Kidney (tissue), 14 donors: Measurements from ENCODE around the gene ISG20L2. TPM values are rescaled to one million over a fixed set of nuclear protein-coding genes. Genes with fewer than 3 reads are reported as not detected.

Experiments
- DNase-seq, 5 donors: peaks; one replicate each; pipeline ENCODE4 v3.0.0-alpha.2; 2013 to 2020
- FAIRE-seq: peaks from 2 replicates; lab custom pipeline; 2012; peaks lifted over from hg19 to GRCh38; lab: Jason Lieb, UNC
- H3K27ac ChIP-seq, 2 donors: one replicate each; pipeline ENCODE4 v1.7.0; 2013; ENCODE audit warnings: low read depth in 2 of 2, low read length in 2 of 2, inconsistent platforms in 1 of 2
- H3K27me3 ChIP-seq: one replicate; pipeline ENCODE4 v1.7.1; 2013; ENCODE audit warnings: low read length, inconsistent platforms; ENCODE audit not compliant: control insufficient read depth, insufficient read depth
- H3K36me3 ChIP-seq, 3 donors: one replicate each; pipeline versions ENCODE4 v1.7.0 to v1.7.1; 2013; ENCODE audit warnings: low read length in 3 of 3, control low read depth in 1 of 3, inconsistent platforms in 1 of 3; ENCODE audit not compliant: insufficient read depth in 3 of 3, control insufficient read depth in 2 of 3
- H3K4me1 ChIP-seq, 3 donors: one replicate each; pipeline versions ENCODE4 v1.7.0 to v1.7.1; 2013; ENCODE audit warnings: low read length in 3 of 3, inconsistent platforms in 1 of 3, low read depth in 1 of 3; ENCODE audit not compliant: control insufficient read depth in 2 of 3, insufficient read depth in 2 of 3
- H3K4me3 ChIP-seq, 3 donors: one replicate each; pipeline versions ENCODE4 v1.7.0 to v1.8.1; 2013; ENCODE audit warnings: low read length in 3 of 3, control low read depth in 1 of 3, inconsistent platforms in 1 of 3
- H3K9ac ChIP-seq, 3 donors: one replicate each; pipeline versions ENCODE4 v1.7.0 to v1.7.1; 2013; ENCODE audit warnings: low read length in 3 of 3, control low read depth in 1 of 3, inconsistent platforms in 1 of 3
- H3K9me3 ChIP-seq, 3 donors: one replicate each; pipeline versions ENCODE4 v1.7.0 to v1.7.1; 2013; ENCODE audit warnings: low read length in 3 of 3, control low read depth in 1 of 3, inconsistent platforms in 1 of 3; ENCODE audit not compliant: control insufficient read depth in 2 of 3, insufficient read depth in 1 of 3
- CTCF ChIP-seq: IDR thresholded peaks from 3 replicates; pipeline ENCODE4 v1.5.1; 2012; ENCODE audit warnings: mild to moderate bottlenecking, moderate library complexity, borderline replicate concordance; ENCODE audit not compliant: insufficient read depth; ENCODE audit errors: extremely low read depth
- intact Hi-C: fragments of 100-400 bp; cut with DNase I; formaldehyde crosslinking; loops from one replicate; pipeline ENCODE4 v1.11.1; 2022
- polyA plus RNA-seq: library from polyadenylated mRNA; stranded (reverse); fragments of 350-450 nt; fragmentation: Illumina TruSeq; extraction: RNeasy Lipid Tissue Mini Kit (QIAGEN cat#74804); gene quantifications from one replicate; pipeline ENCODE4 v1.2.3, GENCODE V29; 2014; ENCODE audit warnings: low read depth, low replicate concordance; ENCODE audit not compliant: insufficient read depth
- total RNA-seq: library from RNA; stranded (reverse); fragmentation: NEBNext Ultra II Directional; extraction: Animal tissue kit (Norgen Biotek cat#: 25700); gene quantifications from one replicate; pipeline ENCODE4 v1.2.1, GENCODE V29; 2021
- donor health status: control.
- donor health status: control.
- donor health status: control.
- donor health status: control.
- donor health status: control.
- donor health status: DM: yes; HTN: yes; CAD: no.
- donor health status: Normal renal cell carcinoma (clear cell type).

ISG20L2 gene
- total and polyA plus RNA-seq, 2 donors from 2014 or later, result 13.3 to 23.3 TPM

GRCh38 chr1:156746406-156746727 is 17.8 kb upstream of the ISG20L2 start:
- TF ChIP-seq CTCF, result no peak
- Histone ChIP-seq H3K4me3 (peak overlapping the region in 2 of 3 donors; percentile 21 to 79), H3K27ac (peak overlapping the region; percentile 98 to 100), H3K9me3 (no peaks in the 10 kb centered on the region), H3K27me3 (no peaks in the 10 kb centered on the region), H3K36me3 (peaks cover 0 to 21% (median 4%) of the 10 kb centered on the region in 3 donors), H3K4me1 (peaks cover 5 to 43% (median 37%) of the 10 kb centered on the region in 3 donors), H3K9ac (peak overlapping the region in 1 of 3 donors; percentile 96)
- DNase-seq (no peak), FAIRE-seq (no peak)
- intact Hi-C loops, result no loop called here

- peak overlapping the region in 2 of 3 donors; percentile 21 to 79 for H3K4me3 ChIP-seq
- H3K36me3 ChIP-seq, result peaks cover 0 to 21% (median 4%) of the 10 kb centered on the region in 3 donors
- FAIRE-seq (no peak), DNase-seq (no peak)
- peak overlapping the region in 1 of 3 donors; percentile 96 for H3K9ac ChIP-seq
- peaks cover 5 to 43% (median 37%) of the 10 kb centered on the region in 3 donors for H3K4me1 ChIP-seq
- H3K27ac ChIP-seq, result peak overlapping the region; percentile 98 to 100
- TF ChIP-seq CTCF, result no peak
- intact Hi-C loops, result no loop called here
- H3K9me3 ChIP-seq, result no peaks in the 10 kb centered on the region
- H3K27me3 ChIP-seq, result no peaks in the 10 kb centered on the region
Measured at GRCh38 chr1:156745881-156746280, 17.3 kb upstream of the ISG20L2 start.

- no peak overlapping the region for H3K9ac ChIP-seq
- peaks cover 0 to 21% (median 4%) of the 10 kb centered on the region in 3 donors for H3K36me3 ChIP-seq
- H3K4me3 ChIP-seq, result no peak overlapping the region
- H3K4me1 ChIP-seq, result peaks cover 5 to 43% (median 42%) of the 10 kb centered on the region in 3 donors
- DNase-seq (no peak), FAIRE-seq (no peak)
- H3K27me3 ChIP-seq, result no peaks in the 10 kb centered on the region
- H3K9me3 ChIP-seq, result no peaks in the 10 kb centered on the region
- intact Hi-C loops, result no loop called here
- H3K27ac ChIP-seq, result no peak overlapping the region
- no peak for TF ChIP-seq CTCF
Measured at GRCh38 chr1:156744786-156745419, 16.3 kb upstream of the ISG20L2 start.
